DOHH2 (cell line): ENCODE measurements around the gene OXLD1.

ENCODE experiments used
- EZH2phosphoT487 ChIP-seq: fragments of 200-600 bp; sonication (generic); IDR thresholded peaks from 2 replicates; pipeline ENCODE4 v1.6.1; 2017; ENCODE audit warnings: borderline replicate concordance, mild to moderate bottlenecking, antibody characterized with exemption, low read length, moderate library complexity, mixed read lengths
- TF ChIP-seq, protein P1 (sequence below): fragments of 200-600 bp; sonication (generic); IDR thresholded peaks from one replicate; pipeline ENCODE4 v1.5.1; 2014; ENCODE audit warnings: antibody characterized with exemption, mild to moderate bottlenecking, low read depth, low read length; ENCODE audit not compliant: poor library complexity, severe bottlenecking

DNA sequence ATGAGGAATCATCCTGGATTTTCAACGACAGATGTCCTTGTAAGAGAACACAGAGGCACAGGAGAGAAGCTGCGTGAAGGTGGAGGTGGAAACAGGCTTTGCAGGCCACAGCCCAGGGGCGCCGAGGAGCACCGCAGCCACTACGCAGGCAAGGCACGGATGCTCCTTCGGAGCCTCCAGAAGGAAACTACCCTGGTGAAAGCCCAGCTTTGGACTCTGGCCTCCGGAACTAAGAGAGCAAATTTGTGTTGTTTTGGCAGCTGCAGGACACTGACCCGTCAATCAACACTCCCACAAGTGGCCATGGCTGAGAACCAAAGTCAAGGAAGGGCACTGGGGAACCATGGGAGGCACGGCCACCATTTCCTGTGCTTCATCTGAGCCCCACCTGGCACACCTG lies 13.7 kb upstream of the OXLD1 start:
- TF ChIP-seq, protein P1, sequence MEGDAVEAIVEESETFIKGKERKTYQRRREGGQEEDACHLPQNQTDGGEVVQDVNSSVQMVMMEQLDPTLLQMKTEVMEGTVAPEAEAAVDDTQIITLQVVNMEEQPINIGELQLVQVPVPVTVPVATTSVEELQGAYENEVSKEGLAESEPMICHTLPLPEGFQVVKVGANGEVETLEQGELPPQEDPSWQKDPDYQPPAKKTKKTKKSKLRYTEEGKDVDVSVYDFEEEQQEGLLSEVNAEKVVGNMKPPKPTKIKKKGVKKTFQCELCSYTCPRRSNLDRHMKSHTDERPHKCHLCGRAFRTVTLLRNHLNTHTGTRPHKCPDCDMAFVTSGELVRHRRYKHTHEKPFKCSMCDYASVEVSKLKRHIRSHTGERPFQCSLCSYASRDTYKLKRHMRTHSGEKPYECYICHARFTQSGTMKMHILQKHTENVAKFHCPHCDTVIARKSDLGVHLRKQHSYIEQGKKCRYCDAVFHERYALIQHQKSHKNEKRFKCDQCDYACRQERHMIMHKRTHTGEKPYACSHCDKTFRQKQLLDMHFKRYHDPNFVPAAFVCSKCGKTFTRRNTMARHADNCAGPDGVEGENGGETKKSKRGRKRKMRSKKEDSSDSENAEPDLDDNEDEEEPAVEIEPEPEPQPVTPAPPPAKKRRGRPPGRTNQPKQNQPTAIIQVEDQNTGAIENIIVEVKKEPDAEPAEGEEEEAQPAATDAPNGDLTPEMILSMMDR: no peak
- TF ChIP-seq EZH2phosphoT487: no peak
